ENCODE data around the gene TRIM37.

Gene TRIM37

GRCh38 chr17:59037960-59038359 is 68.7 kb downstream of the TRIM37 start:
- no peak for DNase-seq (ENCODE audit: low spot score)

GRCh38 chr17:59030811-59031210 is 75.9 kb downstream of the TRIM37 start:
- DNase-seq (ENCODE audit: low spot score): no peak

GRCh38 chr17:59028328-59028727 is 78.4 kb downstream of the TRIM37 start:
- DNase-seq (ENCODE audit: low spot score): no peak

- no peak for DNase-seq (ENCODE audit: low spot score)
These were observed 78.9 kb downstream of the TRIM37 start for GRCh38 chr17:59027750-59028149.

GRCh38 chr17:59026176-59026939 is 80.3 kb downstream of the TRIM37 start:
- DNase-seq (ENCODE audit: low spot score): no peak

GRCh38 chr17:59024916-59025315 is 81.8 kb downstream of the TRIM37 start:
- DNase-seq (ENCODE audit: low spot score): no peak

GRCh38 chr17:59018019-59018418 is 88.7 kb downstream of the TRIM37 start:
- no peak for DNase-seq (ENCODE audit: low spot score)

- no peak for DNase-seq (ENCODE audit: low spot score)
These were observed 94.7 kb downstream of the TRIM37 start for GRCh38 chr17:59011975-59012374.

- DNase-seq (ENCODE audit: low spot score): no peak
These were observed 96.7 kb downstream of the TRIM37 start for GRCh38 chr17:59010026-59010425.

- DNase-seq (ENCODE audit: low spot score): no peak
These were observed 97.9 kb downstream of the TRIM37 start for GRCh38 chr17:59008737-59009136.

GRCh38 chr17:59007995-59008394 is 98.7 kb downstream of the TRIM37 start:
- DNase-seq (ENCODE audit: low spot score): no peak

GRCh38 chr17:59004338-59005111 is 102.2 kb downstream of the TRIM37 start:
- DNase-seq (ENCODE audit: low spot score): peak; percentile 70

- DNase-seq (ENCODE audit: low spot score): no peak
These were observed 102.8 kb downstream of the TRIM37 start for GRCh38 chr17:59003860-59004259.

- DNase-seq (ENCODE audit: low spot score): no peak
These were observed 103.8 kb downstream of the TRIM37 start for GRCh38 chr17:59002848-59003247.

GRCh38 chr17:59002126-59002525 is 104.6 kb downstream of the TRIM37 start:
- no peak for DNase-seq (ENCODE audit: low spot score)

- DNase-seq (ENCODE audit: low spot score): peak; percentile 17
These were observed 105.4 kb downstream of the TRIM37 start for GRCh38 chr17:59001158-59001814.

- DNase-seq (ENCODE audit: low spot score): no peak
These were observed 106.7 kb downstream of the TRIM37 start for GRCh38 chr17:59000022-59000421.

- DNase-seq (ENCODE audit: low spot score): no peak
These were observed 107.2 kb downstream of the TRIM37 start for GRCh38 chr17:58999500-58999899.

GRCh38 chr17:58998871-58999270 is 107.8 kb downstream of the TRIM37 start:
- no peak for DNase-seq (ENCODE audit: low spot score)

GRCh38 chr17:58997756-58998553 is 108.7 kb downstream of the TRIM37 start:
- DNase-seq (ENCODE audit: low spot score): no peak

- DNase-seq (ENCODE audit: low spot score): no peak
These were observed 109.7 kb downstream of the TRIM37 start for GRCh38 chr17:58996968-58997367.

Data from RKO (cell line).